ENCODE data around the gene RAB11FIP4.

DNA sequence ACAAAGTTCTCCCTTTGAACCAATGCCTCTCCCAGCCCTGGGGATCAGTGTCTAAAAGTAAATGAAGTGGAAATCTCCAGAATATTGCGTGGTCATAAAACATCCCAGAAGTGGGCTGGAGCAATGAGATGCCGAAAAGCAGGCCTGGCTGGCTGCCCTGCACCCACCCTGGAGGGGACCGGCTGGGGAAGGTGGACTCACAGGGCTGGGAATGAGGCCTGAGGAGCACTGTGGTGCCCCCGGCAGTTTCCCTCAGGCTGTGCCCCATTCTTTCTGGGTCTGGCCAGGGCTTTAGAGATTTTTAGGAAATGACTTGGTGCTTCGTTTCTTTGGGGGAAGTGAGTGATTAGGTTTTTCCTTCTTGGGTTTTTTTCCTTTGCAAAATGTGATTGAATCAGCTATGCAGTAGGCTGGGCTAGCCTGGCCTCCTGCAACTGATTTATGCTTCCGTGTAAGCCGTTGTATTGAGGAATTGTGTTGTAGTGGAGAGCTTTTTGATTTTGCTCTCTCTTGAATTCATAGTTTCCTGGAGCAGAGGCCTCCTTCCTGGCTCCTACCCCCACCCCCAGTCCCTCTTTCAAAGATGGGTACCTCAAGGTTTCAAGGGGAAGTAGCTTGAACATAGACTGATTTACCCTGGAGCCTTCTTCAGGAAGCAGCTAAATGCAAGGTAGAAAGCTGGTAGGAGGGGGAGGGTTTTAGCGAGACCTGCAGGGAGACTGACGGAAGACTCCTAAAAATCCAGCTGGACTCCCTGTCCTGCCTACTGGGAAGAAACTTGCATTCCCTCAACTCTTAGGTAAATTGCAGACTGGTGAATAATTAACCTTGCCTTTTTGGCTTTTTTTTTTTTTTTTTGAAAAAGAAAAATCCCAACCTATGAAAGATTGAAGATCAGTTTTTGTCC, 170.2 kb downstream of the RAB11FIP4 start:
- TF ChIP-seq, protein P1, sequence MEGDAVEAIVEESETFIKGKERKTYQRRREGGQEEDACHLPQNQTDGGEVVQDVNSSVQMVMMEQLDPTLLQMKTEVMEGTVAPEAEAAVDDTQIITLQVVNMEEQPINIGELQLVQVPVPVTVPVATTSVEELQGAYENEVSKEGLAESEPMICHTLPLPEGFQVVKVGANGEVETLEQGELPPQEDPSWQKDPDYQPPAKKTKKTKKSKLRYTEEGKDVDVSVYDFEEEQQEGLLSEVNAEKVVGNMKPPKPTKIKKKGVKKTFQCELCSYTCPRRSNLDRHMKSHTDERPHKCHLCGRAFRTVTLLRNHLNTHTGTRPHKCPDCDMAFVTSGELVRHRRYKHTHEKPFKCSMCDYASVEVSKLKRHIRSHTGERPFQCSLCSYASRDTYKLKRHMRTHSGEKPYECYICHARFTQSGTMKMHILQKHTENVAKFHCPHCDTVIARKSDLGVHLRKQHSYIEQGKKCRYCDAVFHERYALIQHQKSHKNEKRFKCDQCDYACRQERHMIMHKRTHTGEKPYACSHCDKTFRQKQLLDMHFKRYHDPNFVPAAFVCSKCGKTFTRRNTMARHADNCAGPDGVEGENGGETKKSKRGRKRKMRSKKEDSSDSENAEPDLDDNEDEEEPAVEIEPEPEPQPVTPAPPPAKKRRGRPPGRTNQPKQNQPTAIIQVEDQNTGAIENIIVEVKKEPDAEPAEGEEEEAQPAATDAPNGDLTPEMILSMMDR (IDR thresholded peaks at IDR 0.05) = no peak
- TF ChIP-seq EP300 (IDR thresholded peaks at IDR 0.05) = no peak
- TF ChIP-seq POLR2A (IDR thresholded peaks at IDR 0.05) = no peak
